ENCODE measurements around the gene REG3A. TPM values are rescaled to one million over a fixed set of nuclear protein-coding genes. Genes with fewer than 3 reads are reported as not detected.

The REG3A gene
- total RNA-seq, 1 experiment from 2014 or later = not detected

GRCh38 chr2:79114797-79115494 is 44.6 kb downstream of the REG3A start (continued):
- TF ChIP-seq ZNF532 (CRISPR knock-in tag; IDR thresholded peaks at IDR 0.05; ENCODE audit: borderline replicate concordance) (no peak), ZNF423 (CRISPR knock-in tag; IDR thresholded peaks at IDR 0.05) (no peak), E2F4 (CRISPR knock-in tag; IDR thresholded peaks at IDR 0.05; ENCODE audit: borderline replicate concordance, low read depth) (no peak), PRRX2 (CRISPR knock-in tag; IDR thresholded peaks at IDR 0.05) (no peak), ZNF396 (CRISPR knock-in tag; IDR thresholded peaks at IDR 0.05; ENCODE audit: borderline replicate concordance) (no peak)

GRCh38 chr2:79112269-79112668 is 47.3 kb downstream of the REG3A start:
- no peak for ATAC-seq
- no peaks in the 10 kb centered on the region for H3K9me3 Mint-ChIP-seq
- no peak for TF ChIP-seq ELF4 (CRISPR knock-in tag; IDR thresholded peaks at IDR 0.05; ENCODE audit: low read depth)
- TF ChIP-seq SMAD4 (CRISPR knock-in tag; IDR thresholded peaks at IDR 0.05) = no peak
- no peak for TF ChIP-seq GRHL2 (CRISPR knock-in tag; IDR thresholded peaks at IDR 0.05; ENCODE audit: insufficient replicate concordance, severe bottlenecking)
- TF ChIP-seq ZMAT4 (CRISPR knock-in tag; IDR thresholded peaks at IDR 0.05) = no peak
- no peak for TF ChIP-seq ZBTB43 (CRISPR knock-in tag; IDR thresholded peaks at IDR 0.05)
- no peak for TF ChIP-seq RELA (CRISPR knock-in tag; IDR thresholded peaks at IDR 0.05; ENCODE audit: borderline replicate concordance)
- no peak for TF ChIP-seq CBFB (CRISPR knock-in tag; IDR thresholded peaks at IDR 0.05; ENCODE audit: low read depth)
- TF ChIP-seq ATF1 (CRISPR knock-in tag; IDR thresholded peaks at IDR 0.05) = no peak
- TF ChIP-seq ZNF138 (CRISPR knock-in tag; conservative IDR thresholded peaks at IDR 0.05) = no peak
- TF ChIP-seq MYBL2 (CRISPR knock-in tag; IDR thresholded peaks at IDR 0.05) = no peak
- no peak for TF ChIP-seq ATF6 (CRISPR knock-in tag; IDR thresholded peaks at IDR 0.05)
- TF ChIP-seq TEAD4 (CRISPR knock-in tag; IDR thresholded peaks at IDR 0.05) = no peak
- TF ChIP-seq ZSCAN18 (CRISPR knock-in tag; IDR thresholded peaks at IDR 0.05) = no peak
- CTCF ChIA-PET = no interaction called here
- no peak overlapping the region for H3K27ac Mint-ChIP-seq
- 0 out of 2 replicates have a peak, but pooled peaks cover 4% of the 10 kb centered on the region for H3K4me1 Mint-ChIP-seq
- POLR2A ChIA-PET = no interaction called here
- no peaks in the 10 kb centered on the region; the same call in 1 of the 2 replicates for H3K36me3 Mint-ChIP-seq
- peaks cover 2% of the 10 kb centered on the region; the same call in 1 of the 2 replicates for H3K27me3 Mint-ChIP-seq (ENCODE audit: low read depth)
- DNase-seq (ENCODE audit: low spot score) = no peak
- H3K4me3 Mint-ChIP-seq = no peak overlapping the region; the same call in 1 of the 2 replicates
